ENCODE results near the gene GJA1.
"Not testable (repeated sequence)": the region's sequence is repeated elsewhere in the genome, so short reads cannot be mapped to it uniquely, and the experiment has no call there.

Gene GJA1

DNA sequence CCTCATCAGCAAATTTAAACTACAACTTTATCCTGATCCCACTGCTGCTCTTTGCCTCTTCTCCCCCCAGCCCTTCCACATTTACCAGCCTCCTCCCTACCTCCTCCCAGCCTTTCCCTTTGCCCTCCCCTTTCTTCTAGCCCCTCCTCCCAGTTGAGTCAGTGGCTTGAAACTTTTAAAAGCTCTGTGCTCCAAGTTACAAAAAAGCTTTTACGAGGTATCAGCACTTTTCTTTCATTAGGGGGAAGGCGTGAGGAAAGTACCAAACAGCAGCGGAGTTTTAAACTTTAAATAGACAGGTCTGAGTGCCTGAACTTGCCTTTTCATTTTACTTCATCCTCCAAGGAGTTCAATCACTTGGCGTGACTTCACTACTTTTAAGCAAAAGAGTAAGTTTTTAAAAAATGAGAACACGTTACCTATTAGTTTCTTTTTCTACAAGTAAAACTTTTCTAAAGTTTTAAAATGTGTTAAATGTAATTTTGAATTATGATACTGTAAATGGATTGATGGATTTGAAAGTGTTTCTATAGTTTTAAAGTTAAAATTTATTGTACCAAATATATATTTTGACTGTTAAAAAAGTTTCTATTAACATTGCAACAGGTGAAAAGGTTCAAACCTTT, at the start of gene GJA1:
TSS of gene GJA1 (plus strand) at position 203 of the 626 bp plus-strand sequence. CDS start 11,202 bp downstream, outside the sequence.
- DNase-seq (ENCODE audit: low read depth), result no peak

DNA sequence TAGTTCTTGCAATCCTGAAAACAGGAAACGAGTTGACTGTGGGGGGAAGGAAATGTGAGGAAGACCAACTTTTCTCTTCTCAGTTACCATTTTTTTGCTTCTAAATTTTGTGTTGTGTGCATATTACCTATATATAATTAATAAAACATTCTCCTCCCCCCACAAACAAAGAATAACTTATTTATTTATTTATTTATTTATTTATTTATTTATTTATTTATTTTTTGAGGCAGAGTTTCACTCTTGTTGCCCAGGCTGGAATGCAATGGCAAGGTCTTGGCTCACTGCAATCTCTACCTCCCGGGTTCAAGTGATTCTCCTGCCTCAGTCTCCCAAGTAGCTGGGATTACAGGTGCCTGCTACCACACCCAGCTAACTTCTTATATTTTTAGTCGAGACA, 48.9 kb upstream of the GJA1 start:
- DNase-seq (ENCODE audit: low read depth), result not testable (repeated sequence)

- DNase-seq (ENCODE audit: low read depth), result no peak
Observed at GRCh38 chr6:121389419-121389818, 46.0 kb upstream of the GJA1 start.

- DNase-seq (ENCODE audit: low read depth), result no peak
Observed at GRCh38 chr6:121393731-121394505, 41.5 kb upstream of the GJA1 start.

DNA sequence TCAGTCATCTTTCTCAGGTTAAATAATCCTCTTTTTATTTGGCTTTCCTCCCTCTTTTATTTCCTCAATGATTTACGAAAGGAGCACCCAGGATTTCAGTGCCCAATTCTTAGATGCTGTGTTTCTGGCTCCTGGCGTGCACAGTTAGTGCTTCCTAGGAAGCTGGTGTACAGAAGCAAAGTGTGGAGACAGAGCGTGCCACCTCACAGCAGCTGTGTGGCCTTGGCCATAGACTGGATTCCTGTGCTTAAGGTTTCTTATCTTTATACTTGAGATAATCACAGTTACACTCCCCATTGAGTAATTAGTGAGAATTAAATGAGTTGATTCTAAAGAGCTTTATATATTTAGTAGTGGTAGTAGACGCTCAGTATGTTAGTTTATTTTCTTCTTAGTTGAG, 39.7 kb upstream of the GJA1 start:
- no peak for DNase-seq (ENCODE audit: low read depth)

DNA sequence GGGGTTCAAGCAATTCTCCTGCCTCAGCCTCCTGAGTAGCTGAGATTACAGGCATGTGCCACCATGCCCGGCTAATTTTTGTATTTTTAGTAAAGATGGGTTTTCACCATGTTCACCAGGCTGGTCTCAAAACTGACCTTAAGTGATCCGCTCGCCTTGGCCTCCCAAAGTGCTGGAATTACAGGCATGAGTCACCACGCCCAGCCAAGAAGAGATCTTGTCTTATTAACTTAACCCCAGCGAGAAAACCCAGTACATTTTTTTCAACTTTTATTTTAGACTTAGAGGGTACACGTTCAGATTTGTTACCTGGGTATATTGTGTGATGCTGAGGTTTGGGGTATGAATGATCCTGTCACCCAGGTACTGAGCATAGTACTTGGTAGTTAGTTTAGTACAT, 38.3 kb upstream of the GJA1 start:
- not testable (repeated sequence) for DNase-seq (ENCODE audit: low read depth)

- DNase-seq (ENCODE audit: low read depth), result no peak
Observed at GRCh38 chr6:121398127-121398526, 37.3 kb upstream of the GJA1 start.

DNA sequence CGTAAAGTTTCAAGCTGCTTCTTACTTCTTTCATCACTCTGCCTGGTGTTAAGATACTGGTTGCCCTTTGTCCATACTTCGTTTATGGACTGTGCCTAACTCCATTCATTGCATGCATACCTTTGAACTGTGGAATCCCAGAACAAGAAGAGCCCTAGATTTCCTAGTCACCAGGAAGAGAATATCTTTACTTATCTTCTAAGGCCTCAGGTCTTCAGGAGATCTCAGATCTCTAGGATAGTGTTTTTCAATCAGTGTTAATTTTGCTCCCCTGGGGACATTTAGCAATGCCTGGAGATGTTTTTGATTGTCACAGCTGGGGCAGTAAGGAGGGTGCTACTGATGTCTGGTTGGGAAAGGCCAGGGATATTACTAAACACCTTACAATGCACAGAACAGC, 35.5 kb upstream of the GJA1 start:
- no peak for DNase-seq (ENCODE audit: low read depth)

GRCh38 chr6:121403964-121404363, 31.5 kb upstream of the GJA1 start:
- no peak for DNase-seq (ENCODE audit: low read depth)

DNA sequence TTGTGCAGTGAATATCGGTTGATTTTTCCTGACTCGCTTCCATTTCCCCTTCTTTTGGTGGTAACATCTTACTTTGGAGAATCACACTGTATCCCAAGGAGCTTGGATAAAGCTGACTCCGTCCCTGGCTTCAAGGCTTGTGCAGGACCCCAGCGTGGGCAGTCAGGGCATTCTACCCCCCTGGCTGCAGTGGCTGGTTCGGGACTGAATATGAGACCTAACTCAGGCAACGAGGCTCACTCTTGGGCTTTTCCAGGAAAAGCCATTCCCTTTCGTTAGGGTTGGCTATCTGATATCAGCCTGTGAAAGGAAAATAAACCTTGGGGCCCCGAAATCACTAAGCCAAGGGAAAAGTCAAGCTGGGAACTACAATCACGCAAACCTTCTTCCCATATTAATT, 30.1 kb upstream of the GJA1 start:
- no peak for DNase-seq (ENCODE audit: low read depth)

GRCh38 chr6:121408321-121408720, 27.1 kb upstream of the GJA1 start:
- no peak for DNase-seq (ENCODE audit: low read depth)

DNA sequence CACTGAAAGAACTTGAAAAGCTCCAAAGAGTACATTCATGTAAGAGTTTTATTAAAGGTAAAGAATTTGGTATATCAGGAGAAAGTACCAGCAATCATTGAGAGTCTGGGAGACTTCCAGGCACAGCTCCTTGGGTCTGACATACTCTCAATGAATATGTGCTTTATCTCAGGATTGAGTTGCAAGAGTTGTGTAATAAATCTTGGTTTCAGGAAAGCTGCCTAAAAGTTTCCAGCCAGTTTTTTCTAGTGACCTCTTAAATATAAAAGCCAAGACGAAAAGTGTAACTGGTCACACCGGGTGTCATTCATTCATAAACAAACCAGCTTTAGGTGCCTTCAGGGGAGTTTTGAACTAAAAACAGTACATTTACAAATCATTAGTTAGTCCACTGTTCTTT, 21.6 kb upstream of the GJA1 start:
- DNase-seq (ENCODE audit: low read depth), result no peak

DNA sequence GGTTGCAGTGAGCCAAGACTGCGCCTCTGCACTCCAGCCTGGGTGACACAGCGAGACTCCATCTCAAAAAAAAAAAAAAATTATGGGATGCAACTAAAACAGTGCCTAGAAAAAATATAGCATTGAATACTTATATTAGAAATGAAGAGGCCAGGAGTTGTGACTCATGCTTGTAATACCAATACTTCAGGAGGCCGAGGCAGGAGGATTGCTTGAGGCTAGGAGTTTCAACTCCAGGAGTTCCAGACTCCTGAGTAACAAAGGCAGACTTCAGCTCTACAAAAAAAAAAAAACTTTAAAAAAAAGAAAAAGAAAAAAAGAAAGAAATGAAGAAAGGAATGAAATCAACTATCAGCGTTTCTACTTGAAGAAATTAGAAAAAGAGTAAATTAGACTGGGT, 17.1 kb upstream of the GJA1 start:
- no peak for DNase-seq (ENCODE audit: low read depth)

DNA sequence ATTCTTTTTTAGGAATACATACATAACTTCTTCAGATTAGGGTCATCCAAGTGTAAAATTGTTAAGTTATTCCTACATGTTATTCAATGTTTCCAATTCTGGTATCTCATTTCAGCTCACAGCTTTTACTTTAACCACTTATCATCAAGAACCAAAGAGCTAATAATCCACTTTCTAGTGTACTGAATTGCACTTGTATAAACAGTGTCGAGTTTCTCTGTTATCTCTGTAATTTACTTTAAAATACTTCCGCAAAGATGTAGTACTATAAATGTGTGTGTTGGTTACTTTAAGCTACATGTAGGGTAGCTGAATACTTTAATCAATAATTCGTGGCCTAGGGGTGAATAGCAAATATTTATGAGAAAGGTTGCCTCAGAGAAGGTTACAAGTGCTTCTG, 8.8 kb upstream of the GJA1 start:
- no peak for DNase-seq (ENCODE audit: low read depth)

GRCh38 chr6:121428872-121429756, 6.3 kb upstream of the GJA1 start:
- no peak for DNase-seq (ENCODE audit: low read depth)

- DNase-seq (ENCODE audit: low read depth), result no peak
Observed at GRCh38 chr6:121430514-121431460, 4.7 kb upstream of the GJA1 start.

DNA sequence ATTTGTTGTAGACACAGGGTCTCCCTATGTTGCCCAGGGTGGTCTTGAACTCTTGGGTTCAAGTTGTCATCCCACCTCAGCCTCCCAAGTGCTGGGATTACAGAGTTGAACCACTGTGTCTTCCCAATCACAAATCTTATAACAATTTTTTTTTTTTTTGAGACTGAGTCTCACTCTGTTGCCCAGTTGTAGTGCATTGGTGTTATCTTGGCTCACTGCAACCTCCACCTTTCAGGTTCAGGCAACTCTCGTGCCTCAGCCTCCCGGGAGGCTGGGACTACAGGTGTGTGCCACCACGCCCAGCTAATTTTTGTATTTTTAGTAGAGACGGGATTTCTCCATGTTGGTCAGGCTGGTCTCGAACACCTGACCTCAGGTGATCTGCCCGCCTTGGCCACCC, 3.7 kb upstream of the GJA1 start:
- DNase-seq (ENCODE audit: low read depth), result not testable (repeated sequence)

- DNase-seq (ENCODE audit: low read depth), result no peak
Observed at GRCh38 chr6:121434037-121434770, 1.2 kb upstream of the GJA1 start.

DNA sequence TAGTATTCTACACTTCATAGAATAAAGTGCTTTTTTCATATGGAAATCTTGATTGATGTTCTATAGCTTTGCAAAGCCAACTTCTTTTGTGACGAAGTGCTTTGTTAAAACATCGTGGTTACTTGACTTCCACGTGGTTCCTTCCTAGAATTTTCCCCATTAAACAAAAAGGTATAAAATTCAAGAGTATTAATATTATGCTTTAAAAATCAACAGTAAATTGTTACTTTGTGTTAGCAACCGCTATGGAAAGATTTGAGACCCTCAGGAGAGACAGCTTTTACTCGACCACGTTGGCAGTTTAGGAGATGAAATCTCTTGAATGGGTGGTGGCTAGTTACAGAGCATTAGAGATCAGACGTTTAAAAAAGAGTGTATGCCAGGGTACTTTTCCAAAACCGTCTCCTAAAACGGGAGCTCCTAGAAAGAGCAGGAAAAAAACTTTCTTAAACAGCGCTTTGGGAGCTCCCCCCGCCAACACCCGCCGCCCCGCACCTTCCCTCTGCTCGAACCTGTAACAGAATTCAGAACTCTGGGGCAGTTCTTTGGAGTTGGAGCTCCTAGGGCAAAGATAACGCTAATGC, 920 bp downstream of the GJA1 start:
- DNase-seq (ENCODE audit: low read depth), result no peak
